Smooth muscle cell (in vitro differentiated cells): ENCODE data around the gene ARHGEF12. TPM values are rescaled to one million over a fixed set of nuclear protein-coding genes. Genes with fewer than 3 reads are reported as not detected.

Experiments
- DNase-seq: peaks from one replicate; lab custom pipeline; 2025; ENCODE audit not compliant: unreplicated experiment; lab: John Stamatoyannopoulos, UW
- H2AFZ ChIP-seq: fragments of 200-600 bp; sonication (generic); 2 replicates; pipeline ENCODE4 v1.6.0; 2016; ENCODE audit warnings: antibody characterized with exemption, low read depth, mild to moderate bottlenecking
- H3F3A ChIP-seq: fragments of 200-600 bp; sonication (generic); 2 replicates; pipeline ENCODE4 v1.6.0; 2017; ENCODE audit warnings: antibody characterized with exemption, low read depth
- H3K27ac ChIP-seq: fragments of 200-600 bp; sonication (generic); 2 replicates; pipeline ENCODE4 v1.5.1; 2016; ENCODE audit warnings: low read depth, mild to moderate bottlenecking
- H3K27me3 ChIP-seq: fragments of 200-600 bp; sonication (generic); 2 replicates; pipeline ENCODE4 v1.6.1; 2016; ENCODE audit warnings: low read depth, mild to moderate bottlenecking
- H3K36me3 ChIP-seq: fragments of 200-600 bp; sonication (generic); 2 replicates; pipeline ENCODE4 v1.5.1; 2016; ENCODE audit warnings: low read depth
- H3K4me1 ChIP-seq: fragments of 200-600 bp; sonication (generic); 2 replicates; pipeline ENCODE4 v1.5.1; 2016; ENCODE audit warnings: low read depth
- H3K4me2 ChIP-seq: fragments of 200-600 bp; sonication (generic); 2 replicates; pipeline ENCODE4 v1.6.0; 2016; ENCODE audit warnings: mild to moderate bottlenecking
- H3K4me3 ChIP-seq: fragments of 200-600 bp; sonication (generic); 2 replicates; pipeline ENCODE4 v1.5.1; 2016; ENCODE audit warnings: mild to moderate bottlenecking
- H3K79me2 ChIP-seq: fragments of 200-600 bp; sonication (generic); 2 replicates; pipeline ENCODE4 v1.6.0; 2016; ENCODE audit warnings: low read depth, mild to moderate bottlenecking
- H3K9ac ChIP-seq: fragments of 200-600 bp; sonication (generic); 2 replicates; pipeline ENCODE4 v1.6.0; 2016; ENCODE audit warnings: low read depth
- H3K9me3 ChIP-seq: fragments of 200-600 bp; sonication (generic); replicated peaks from 2 replicates; pipeline ENCODE4 v1.5.1; 2016; ENCODE audit warnings: low read depth
- H4K20me1 ChIP-seq: fragments of 200-600 bp; sonication (generic); 2 replicates; pipeline ENCODE4 v1.6.0; 2016; ENCODE audit warnings: low read depth
- CTCF ChIP-seq: fragments of 200-600 bp; sonication (generic); IDR thresholded peaks from 2 replicates; pipeline ENCODE4 v1.5.1; 2017; ENCODE audit warnings: borderline replicate concordance, mild to moderate bottlenecking, antibody characterized with exemption; ENCODE audit not compliant: insufficient read depth, poor library complexity, severe bottlenecking
- WGBS: methylation state at CpG from one replicate; pipeline ENCODE4 v1.1.7; 2016; ENCODE audit warnings: low lambda C conversion rate; 5-methylcytosine and 5-hydroxymethylcytosine counted together
- polyA plus RNA-seq: library from polyadenylated mRNA; unstranded; fragments of >200 nt; fragmentation: Nextera tagmentation; extraction: Ambion mirVana; gene quantifications from 2 replicates; pipeline ENCODE4 v1.2.1, GENCODE V29; 2016
- total RNA-seq: library from RNA; depleted of rRNA; stranded (reverse); fragments of >200 nt; gene quantifications from 2 replicates; pipeline ENCODE4 v1.2.3, GENCODE V29; 2014

The ARHGEF12 gene
- total and polyA plus RNA-seq, 2 experiments from 2014 or later: 24.6 to 89.4 TPM

GRCh38 chr11:120511820-120512738 lies 175.9 kb downstream of the ARHGEF12 start:
- 2% methylated on average over 9 of the region's 73 CpGs for WGBS
- no peaks in the 10 kb centered on the region for H4K20me1 ChIP-seq
- H3K9me3 ChIP-seq: no peaks in the 10 kb centered on the region
- no peaks in the 10 kb centered on the region for H3K36me3 ChIP-seq
- H3K27ac ChIP-seq: no peak overlapping the region
- DNase-seq: no peak
- no peak for TF ChIP-seq CTCF
- no peak overlapping the region for H2AFZ ChIP-seq
- H3K4me3 ChIP-seq: peak overlapping the region; percentile 32
- H3K27me3 ChIP-seq: peaks cover 61% of the 10 kb centered on the region
- H3F3A ChIP-seq: no peaks in the 10 kb centered on the region
- no peaks in the 10 kb centered on the region for H3K4me1 ChIP-seq
- no peak overlapping the region for H3K9ac ChIP-seq
- H3K79me2 ChIP-seq: no peaks in the 10 kb centered on the region
- peak overlapping the region; percentile 78 for H3K4me2 ChIP-seq

GRCh38 chr11:120512739-120513435 lies 176.7 kb downstream of the ARHGEF12 start:
- no peaks in the 10 kb centered on the region for H4K20me1 ChIP-seq
- no peak overlapping the region for H3K4me3 ChIP-seq

GRCh38 chr11:120513436-120514315 lies 177.5 kb downstream of the ARHGEF12 start:
- no peak overlapping the region for H3K4me2 ChIP-seq
- H3K4me3 ChIP-seq: no peak overlapping the region
- no peak overlapping the region for H2AFZ ChIP-seq
- H3F3A ChIP-seq: no peaks in the 10 kb centered on the region
- H3K79me2 ChIP-seq: no peaks in the 10 kb centered on the region
- H3K36me3 ChIP-seq: no peaks in the 10 kb centered on the region
- H3K27ac ChIP-seq: no peak overlapping the region
- peaks cover 6% of the 10 kb centered on the region for H3K4me1 ChIP-seq
- DNase-seq: no peak
- peaks cover 48% of the 10 kb centered on the region for H3K27me3 ChIP-seq
- no peak overlapping the region for H3K9ac ChIP-seq
- TF ChIP-seq CTCF: no peak
- WGBS: 91% methylated on average over 19 of the region's 19 CpGs
- H3K9me3 ChIP-seq: no peaks in the 10 kb centered on the region
- no peaks in the 10 kb centered on the region for H4K20me1 ChIP-seq

More at GRCh38 chr11:120512739-120513435, 176.7 kb downstream of the ARHGEF12 start:
- no peaks in the 10 kb centered on the region for H3F3A ChIP-seq
- no peak overlapping the region for H3K9ac ChIP-seq
- DNase-seq: no peak
- TF ChIP-seq CTCF: no peak
- H3K36me3 ChIP-seq: no peaks in the 10 kb centered on the region
- peaks cover 56% of the 10 kb centered on the region for H3K27me3 ChIP-seq
- H3K9me3 ChIP-seq: no peaks in the 10 kb centered on the region
- H3K79me2 ChIP-seq: no peaks in the 10 kb centered on the region
- peaks cover 6% of the 10 kb centered on the region for H3K4me1 ChIP-seq
- no peak overlapping the region for H2AFZ ChIP-seq
- no peak overlapping the region for H3K4me2 ChIP-seq
- no peak overlapping the region for H3K27ac ChIP-seq
- WGBS: 95% methylated on average over 12 of the region's 22 CpGs
